Stomach (tissue), 9 donors: ENCODE results near the gene POLE. TPM values are rescaled to one million over a fixed set of nuclear protein-coding genes. Genes with fewer than 3 reads are reported as not detected.

Source experiments
- DNase-seq, 2 donors: peaks; one replicate each; pipeline versions ENCODE4 v3.0.0 to v3.0.0-alpha.2; 2013 to 2019
- H3K27ac ChIP-seq, 5 donors: fragments of 200-600 bp in 4 of 5; sonication (generic) in 4 of 5; one replicate each; pipeline ENCODE4 v1.5.1; 2013 to 2019; ENCODE audit warnings: mild to moderate bottlenecking in 1 of 5, moderate library complexity in 1 of 5
- H3K27me3 ChIP-seq, 3 donors: fragments of 200-600 bp; sonication (generic); one replicate each; pipeline ENCODE4 v1.5.1; 2017 to 2019; ENCODE audit warnings: mixed run types in 1 of 3
- H3K36me3 ChIP-seq, 4 donors: fragments of 200-600 bp; sonication (generic); 1 replicate in 3 of 4; 2 replicates in 1 of 4; pipeline ENCODE4 v1.5.1; 2016 to 2019
- H3K4me1 ChIP-seq, 4 donors: fragments of 200-600 bp; sonication (generic); one replicate each; pipeline ENCODE4 v1.5.1; 2016 to 2019
- H3K4me3 ChIP-seq, 4 donors: fragments of 200-600 bp; sonication (generic) in 3 of 4; one replicate each; pipeline ENCODE4 v1.5.1; 2016 to 2019; ENCODE audit warnings: mild to moderate bottlenecking in 1 of 4
- H3K9me3 ChIP-seq, 4 donors: fragments of 200-600 bp; sonication (generic); one replicate each; pipeline ENCODE4 v1.5.1; 2016 to 2019
- EP300 ChIP-seq: sonication (generic); formaldehyde crosslinking; IDR thresholded peaks from one replicate; pipeline ENCODE4 v1.6.1; 2017; ENCODE audit warnings: antibody characterized with exemption
- POLR2A ChIP-seq, 4 donors: fragments of 450-650 bp; IDR thresholded peaks; one replicate each; pipeline ENCODE4 v1.6.1; 2016; ENCODE audit warnings: antibody characterized with exemption in 4 of 4, control low read depth in 2 of 4, mild to moderate bottlenecking in 1 of 4, moderate library complexity in 1 of 4
- POLR2AphosphoS5 ChIP-seq, 3 donors: sonication (generic); formaldehyde crosslinking; IDR thresholded peaks; one replicate each; pipeline ENCODE4 v1.6.1; 2016; ENCODE audit warnings: antibody characterized with exemption in 3 of 3
- WGBS, 5 donors: extraction: QIAGEN DNeasy Blood & Tissue Kit in 3 of 5; methylation state at CpG; one replicate each; pipeline versions ENCODE4 v1.1.5 to v1.1.7; 2013 to 2018; 5-methylcytosine and 5-hydroxymethylcytosine counted together
- intact Hi-C: fragments of 100-400 bp; cut with DNase I; formaldehyde crosslinking; loops from one replicate; pipeline ENCODE4 v1.15.1; 2023; ENCODE audit warnings: low total_unique reads
- polyA plus RNA-seq, 3 donors: library from polyadenylated mRNA; stranded (reverse); fragments of 200-250 nt; gene quantifications; one replicate each; pipeline ENCODE4 v1.2.3, GENCODE V29; 2013
- total RNA-seq, 5 donors: library from RNA; depleted of rRNA; stranded (reverse); fragments of >200 nt; gene quantifications; one replicate each; pipeline versions ENCODE4 v1.1.0 to v1.2.3, GENCODE V29; 2014 to 2016
- TF ChIP-seq, protein P1 (sequence below), 7 experiments: fragments of 450-650 bp in 4 of 7; fragments of 200-600 bp in 3 of 7; sonication (generic) in 3 of 7; IDR thresholded peaks; one replicate each; pipeline ENCODE4 v1.5.1; 2016 to 2019; ENCODE audit warnings: antibody characterized with exemption in 7 of 7, control low read depth in 2 of 7, mild to moderate bottlenecking in 1 of 7
- donor health status: healthy with polysubstance abuse.
- donor health status: Bipolar disorder and iron deficiency.
- donor health status: healthy.

The POLE gene
- total and polyA plus RNA-seq, 8 donors = 12.7 to 144 (median 43.3) TPM

DNA sequence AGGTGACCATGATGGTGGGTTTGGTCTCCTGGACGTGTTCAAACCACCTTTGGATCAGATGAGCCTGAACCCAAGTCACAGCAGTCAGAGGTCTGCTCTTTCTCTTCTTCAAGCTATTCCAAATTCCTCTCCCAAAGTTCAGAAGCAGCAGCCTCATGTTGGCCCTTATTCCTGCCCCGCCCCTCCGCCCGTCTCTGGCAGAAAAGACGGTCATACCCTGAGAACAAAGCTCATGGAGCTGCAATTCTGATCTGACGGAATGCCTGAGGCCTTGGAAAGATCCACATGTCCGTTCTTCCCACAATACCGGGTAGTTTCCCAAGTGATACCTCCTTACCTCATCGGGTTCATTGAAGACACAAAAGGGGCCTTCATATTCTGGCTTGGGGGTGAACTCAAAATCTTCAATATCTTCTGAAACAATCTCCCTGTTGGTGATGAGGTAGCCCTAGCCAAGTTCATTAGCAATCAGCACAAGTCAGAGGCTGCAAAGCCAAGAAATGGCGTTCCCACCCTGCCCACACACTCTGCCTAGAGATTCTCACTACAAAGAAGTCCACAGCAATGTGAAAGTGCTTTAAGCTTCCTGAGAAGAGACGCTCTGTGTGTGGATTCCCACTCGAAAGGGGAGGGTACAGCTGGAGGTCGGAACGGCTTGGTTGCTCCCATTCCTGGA, 11.2 kb downstream of the POLE start:
- 84 to 97% (median 89%) methylated on average over 14 of the region's 14 CpGs for WGBS, 5 donors

DNA sequence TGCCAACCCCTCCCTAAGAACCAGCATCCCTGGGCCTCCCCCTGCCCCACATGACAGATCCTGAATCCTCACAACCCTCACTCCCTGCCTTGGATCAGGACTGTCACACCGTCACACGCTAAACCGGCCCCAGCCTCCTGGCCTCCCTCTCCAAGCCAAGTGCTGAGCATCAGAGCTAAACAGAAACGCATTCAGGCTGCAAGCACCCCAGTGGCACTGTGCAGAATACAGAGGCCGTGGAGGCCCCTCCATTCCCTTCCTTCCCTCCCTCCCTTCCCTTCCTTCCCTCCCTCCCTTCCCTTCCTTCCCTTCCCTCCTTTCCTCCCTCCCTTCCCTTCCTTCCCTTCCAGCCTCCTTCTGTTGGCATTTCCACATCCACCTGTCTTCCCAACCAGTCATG, 12.6 kb downstream of the POLE start:
- H3K4me1 ChIP-seq = no peaks in the 10 kb centered on the region
- H3K27ac ChIP-seq = no peak overlapping the region
- H3K27me3 ChIP-seq = no peaks in the 10 kb centered on the region
- 95 to 99% (median 97%) methylated on average over 5 of the region's 5 CpGs for WGBS, 5 donors
- H3K36me3 ChIP-seq = peaks cover 49 to 98% (median 97%) of the 10 kb centered on the region in 4 donors
- no peak for DNase-seq
- H3K4me3 ChIP-seq = no peak overlapping the region
- no peak for TF ChIP-seq POLR2A (IDR thresholded peaks at IDR 0.05)
- TF ChIP-seq, protein P1, sequence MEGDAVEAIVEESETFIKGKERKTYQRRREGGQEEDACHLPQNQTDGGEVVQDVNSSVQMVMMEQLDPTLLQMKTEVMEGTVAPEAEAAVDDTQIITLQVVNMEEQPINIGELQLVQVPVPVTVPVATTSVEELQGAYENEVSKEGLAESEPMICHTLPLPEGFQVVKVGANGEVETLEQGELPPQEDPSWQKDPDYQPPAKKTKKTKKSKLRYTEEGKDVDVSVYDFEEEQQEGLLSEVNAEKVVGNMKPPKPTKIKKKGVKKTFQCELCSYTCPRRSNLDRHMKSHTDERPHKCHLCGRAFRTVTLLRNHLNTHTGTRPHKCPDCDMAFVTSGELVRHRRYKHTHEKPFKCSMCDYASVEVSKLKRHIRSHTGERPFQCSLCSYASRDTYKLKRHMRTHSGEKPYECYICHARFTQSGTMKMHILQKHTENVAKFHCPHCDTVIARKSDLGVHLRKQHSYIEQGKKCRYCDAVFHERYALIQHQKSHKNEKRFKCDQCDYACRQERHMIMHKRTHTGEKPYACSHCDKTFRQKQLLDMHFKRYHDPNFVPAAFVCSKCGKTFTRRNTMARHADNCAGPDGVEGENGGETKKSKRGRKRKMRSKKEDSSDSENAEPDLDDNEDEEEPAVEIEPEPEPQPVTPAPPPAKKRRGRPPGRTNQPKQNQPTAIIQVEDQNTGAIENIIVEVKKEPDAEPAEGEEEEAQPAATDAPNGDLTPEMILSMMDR (IDR thresholded peaks at IDR 0.05) = no peak
- TF ChIP-seq EP300 = no peak
- TF ChIP-seq POLR2AphosphoS5 (IDR thresholded peaks at IDR 0.05) = no peak
- no peaks in the 10 kb centered on the region for H3K9me3 ChIP-seq
- intact Hi-C loops = no loop called here

More for the DNA sequence above, 11.2 kb downstream of the POLE start:
- Histone ChIP-seq H3K4me3 (no peak overlapping the region), H3K9me3 (no peaks in the 10 kb centered on the region), H3K27ac (no peak overlapping the region), H3K36me3 (peaks cover 49 to 97% (median 88%) of the 10 kb centered on the region in 4 donors), H3K27me3 (no peaks in the 10 kb centered on the region), H3K4me1 (no peaks in the 10 kb centered on the region)
- intact Hi-C loops = no loop called here
- TF ChIP-seq POLR2AphosphoS5 (IDR thresholded peaks at IDR 0.05) = no peak
- no peak for TF ChIP-seq POLR2A (IDR thresholded peaks at IDR 0.05)
- TF ChIP-seq, protein P1 (IDR thresholded peaks at IDR 0.05) = no peak
- no peak for TF ChIP-seq EP300
- no peak for DNase-seq

- no peak overlapping the region for H3K4me3 ChIP-seq
- peaks cover 50 to 98% (median 98%) of the 10 kb centered on the region in 4 donors for H3K36me3 ChIP-seq
- H3K9me3 ChIP-seq = no peaks in the 10 kb centered on the region
- H3K27ac ChIP-seq = no peak overlapping the region
- no peak for DNase-seq
- no peaks in the 10 kb centered on the region for H3K27me3 ChIP-seq
- intact Hi-C loops = no loop called here
- WGBS, 5 donors = 93 to 96% (median 94%) methylated on average over 27 of the region's 27 CpGs
- TF ChIP-seq POLR2A (IDR thresholded peaks at IDR 0.05) = no peak
- no peaks in the 10 kb centered on the region for H3K4me1 ChIP-seq
Measured at GRCh38 chr12:132673288-132674179, 13.6 kb downstream of the POLE start.

DNA sequence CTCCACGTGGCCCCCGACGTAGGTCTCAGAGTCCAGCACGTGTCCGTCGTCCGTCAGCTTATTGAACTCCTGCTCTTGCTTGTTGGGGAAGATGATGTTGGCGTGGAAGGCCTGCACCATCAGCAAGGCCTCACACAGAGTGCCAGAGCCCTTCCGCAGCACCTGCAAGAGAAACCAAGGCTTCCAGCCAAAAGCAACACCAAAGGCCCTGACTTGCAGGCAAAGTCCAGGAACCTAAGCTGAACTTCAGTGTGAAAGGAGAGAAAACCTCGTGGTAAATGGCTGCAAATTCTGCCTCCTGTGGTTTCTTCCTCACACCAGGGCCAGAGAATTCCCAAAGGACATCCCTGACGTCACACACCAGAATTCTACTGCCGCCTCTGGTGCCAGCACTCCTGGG, 14.5 kb downstream of the POLE start:
- no peak overlapping the region for H3K4me3 ChIP-seq
- H3K4me1 ChIP-seq = no peaks in the 10 kb centered on the region
- TF ChIP-seq, protein P1 (IDR thresholded peaks at IDR 0.05) = no peak
- no peak for TF ChIP-seq POLR2AphosphoS5 (IDR thresholded peaks at IDR 0.05)
- no peak for TF ChIP-seq POLR2A (IDR thresholded peaks at IDR 0.05)
- TF ChIP-seq EP300 = no peak
- no peaks in the 10 kb centered on the region for H3K9me3 ChIP-seq
- no peak for DNase-seq
- peaks cover 55 to 98% (median 98%) of the 10 kb centered on the region in 4 donors for H3K36me3 ChIP-seq
- intact Hi-C loops = no loop called here
- H3K27me3 ChIP-seq = no peaks in the 10 kb centered on the region
- 90 to 97% (median 94%) methylated on average over 10 to 12 of the region's 12 CpGs for whole genome bisulfite sequencing, 5 donors
- no peak overlapping the region for H3K27ac ChIP-seq
